GM23338 (cell line): Measurements from ENCODE around the gene OR52A1. TPM values are rescaled to one million over a fixed set of nuclear protein-coding genes. Genes with fewer than 3 reads are reported as not detected.

Experiments
- ATAC-seq: fragments of 200-7000 bp; cut with Tn5 transposase; 3 replicates; pipeline ENCODE4 v1.9.1; 2020
- DNase-seq: peaks from one replicate; pipeline ENCODE4 v3.0.0-alpha.2; 2015; ENCODE audit warnings: low spot score
- H2AFZ ChIP-seq: fragments of 200-600 bp; sonication (generic); 2 replicates; pipeline ENCODE4 v1.8.0; 2016; ENCODE audit warnings: antibody characterized with exemption, mild to moderate bottlenecking, moderate library complexity
- H3F3A ChIP-seq: fragments of 200-600 bp; sonication (generic); replicated peaks from 2 replicates; pipeline ENCODE4 v1.8.0; 2017; ENCODE audit warnings: antibody characterized with exemption, mixed run types, low read depth
- H3K27ac ChIP-seq: fragments of 200-600 bp; sonication (generic); 2 replicates; pipeline ENCODE4 v1.6.1; 2016; ENCODE audit warnings: low read depth
- H3K27me3 ChIP-seq: fragments of 200-600 bp; sonication (generic); 2 replicates; pipeline ENCODE4 v1.8.0; 2016; ENCODE audit warnings: mild to moderate bottlenecking, mixed run types, moderate library complexity; ENCODE audit not compliant: insufficient read depth
- H3K36me3 ChIP-seq: fragments of 200-600 bp; sonication (generic); 2 replicates; pipeline ENCODE4 v1.8.0; 2016; ENCODE audit warnings: mild to moderate bottlenecking; ENCODE audit not compliant: insufficient read depth
- H3K4me1 ChIP-seq: fragments of 200-600 bp; sonication (generic); 2 replicates; pipeline ENCODE4 v1.8.0; 2016; ENCODE audit warnings: mild to moderate bottlenecking, moderate library complexity; ENCODE audit not compliant: insufficient read depth
- H3K4me2 ChIP-seq: fragments of 200-600 bp; sonication (generic); 2 replicates; pipeline ENCODE4 v1.7.1; 2017; ENCODE audit warnings: mixed run types
- H3K4me3 ChIP-seq: fragments of 200-600 bp; sonication (generic); 2 replicates; pipeline ENCODE4 v1.6.1; 2016; ENCODE audit warnings: mixed run types
- H3K79me2 ChIP-seq: fragments of 200-600 bp; sonication (generic); replicated peaks from 2 replicates; pipeline ENCODE4 v1.8.0; 2017; ENCODE audit warnings: mild to moderate bottlenecking; ENCODE audit not compliant: insufficient read depth
- H3K9me2 ChIP-seq: fragments of 200-600 bp; sonication (generic); 2 replicates; pipeline ENCODE4 v1.8.0; 2017; ENCODE audit not compliant: insufficient read depth
- H4K20me1 ChIP-seq: fragments of 200-600 bp; sonication (generic); replicated peaks from 2 replicates; pipeline ENCODE4 v1.8.0; 2017; ENCODE audit warnings: mild to moderate bottlenecking; ENCODE audit not compliant: insufficient read depth
- H3K27ac Mint-ChIP-seq: 2 replicates; pipeline ENCODE4 v1.8.0; 2020; ENCODE audit warnings: inconsistent platforms, mild to moderate bottlenecking, moderate library complexity, mixed read lengths
- H3K27me3 Mint-ChIP-seq: 3 replicates; pipeline ENCODE4 v1.8.0; 2022; ENCODE audit warnings: low read depth, mild to moderate bottlenecking, moderate library complexity, mixed read lengths, inconsistent platforms; ENCODE audit not compliant: insufficient read depth, poor library complexity
- H3K36me3 Mint-ChIP-seq: 3 replicates; pipeline ENCODE4 v1.8.0; 2021; ENCODE audit warnings: low read depth, mild to moderate bottlenecking, inconsistent platforms, moderate library complexity, mixed read lengths
- H3K4me1 Mint-ChIP-seq: 3 replicates; pipeline ENCODE4 v1.8.0; 2020; ENCODE audit warnings: mild to moderate bottlenecking, inconsistent platforms, mixed read lengths
- H3K4me3 Mint-ChIP-seq: 3 replicates; pipeline ENCODE4 v1.8.0; 2021; ENCODE audit warnings: moderate library complexity, mild to moderate bottlenecking, inconsistent platforms, mixed read lengths
- H3K9me3 Mint-ChIP-seq: 3 replicates; pipeline ENCODE4 v1.8.0; 2020; ENCODE audit warnings: moderate library complexity, mild to moderate bottlenecking, inconsistent platforms, mixed read lengths
- CREB1 ChIP-seq: fragments of 250-450 bp; sonication (Bioruptor Pico); IDR thresholded peaks from 2 replicates; pipeline ENCODE4 v1.5.0; 2020; ENCODE audit warnings: low read depth, mild to moderate bottlenecking, moderate library complexity
- CTCF ChIP-seq, 2 experiments: fragments of 200-600 bp in 1 of 2; sonication (generic) in 1 of 2; conservative IDR thresholded peaks; 2 replicates each; pipeline versions ENCODE4 v1.5.1 to v1.6.1; 2016 to 2017; ENCODE audit warnings: antibody characterized with exemption in 2 of 2, low read depth in 2 of 2, mild to moderate bottlenecking in 2 of 2, moderate library complexity in 1 of 2
- ETS1 ChIP-seq: IDR thresholded peaks from 2 replicates; pipeline ENCODE4 v1.6.1; 2016; ENCODE audit warnings: antibody characterized with exemption
- EZH2 ChIP-seq: fragments of 200-600 bp; sonication (generic); IDR thresholded peaks from one replicate; pipeline ENCODE4 v1.8.0; 2017; ENCODE audit warnings: antibody characterized with exemption, mild to moderate bottlenecking, low read depth; ENCODE audit not compliant: unreplicated experiment
- EZH2phosphoT487 ChIP-seq: fragments of 200-600 bp; sonication (generic); IDR thresholded peaks from one replicate; pipeline ENCODE4 v1.8.1; 2018; ENCODE audit warnings: antibody characterized with exemption; ENCODE audit not compliant: unreplicated experiment
- JUNB ChIP-seq: IDR thresholded peaks from one replicate; pipeline ENCODE4 v1.6.1; 2016; ENCODE audit warnings: antibody characterized with exemption; ENCODE audit not compliant: unreplicated experiment
- NANOG ChIP-seq: IDR thresholded peaks from 2 replicates; pipeline ENCODE4 v1.6.1; 2016; ENCODE audit warnings: antibody characterized with exemption, borderline replicate concordance
- POLR2AphosphoS5 ChIP-seq: IDR thresholded peaks from 2 replicates; pipeline ENCODE4 v1.6.1; 2016; ENCODE audit warnings: antibody characterized with exemption, low read depth
- REST ChIP-seq: IDR thresholded peaks from one replicate; pipeline ENCODE4 v1.6.1; 2018; ENCODE audit warnings: antibody characterized with exemption; ENCODE audit not compliant: unreplicated experiment
- STAT1 ChIP-seq: IDR thresholded peaks from one replicate; pipeline ENCODE4 v1.6.1; 2016; ENCODE audit warnings: antibody characterized with exemption; ENCODE audit not compliant: unreplicated experiment
- ZNF114 ChIP-seq: fragments of 250-450 bp; sonication (Bioruptor Pico); IDR thresholded peaks from 2 replicates; pipeline ENCODE4 v1.5.0; 2020; ENCODE audit warnings: mild to moderate bottlenecking, moderate library complexity
- ZNF331 ChIP-seq: fragments of 250-450 bp; sonication (Bioruptor Pico); IDR thresholded peaks from 2 replicates; pipeline ENCODE4 v1.5.0; 2020; ENCODE audit warnings: low read depth, mild to moderate bottlenecking, moderate library complexity
- ZNF462 ChIP-seq: fragments of 250-450 bp; sonication (Bioruptor Pico); IDR thresholded peaks from 2 replicates; pipeline ENCODE4 v1.5.0; 2020; ENCODE audit warnings: mild to moderate bottlenecking, moderate library complexity
- polyA plus RNA-seq: library from polyadenylated mRNA; unstranded; fragments of >200 nt; fragmentation: Nextera tagmentation; extraction: Ambion mirVana; gene quantifications from 2 replicates; pipeline ENCODE4 v1.2.1, GENCODE V29; 2016
- total RNA-seq: library from RNA; depleted of rRNA; stranded (reverse); fragments of >200 nt; shearing (Covaris generic); gene quantifications from 2 replicates; pipeline ENCODE4 v1.2.3, GENCODE V29; 2014

Gene OR52A1
- total and polyA plus RNA-seq, 2 experiments from 2014 or later = 0.73 to 4.3 TPM

- ATAC-seq (no peak), DNase-seq (no peak)
- Mint-ChIP-seq H3K36me3 (no peaks in the 10 kb centered on the region), H3K27ac (no peak overlapping the region), H3K4me3 (no peak overlapping the region), H3K27me3 (peaks cover 2% of the 10 kb centered on the region), H3K4me1 (peaks cover 8% of the 10 kb centered on the region; the same call in 2 of the 3 replicates), H3K9me3 (peaks cover 3% of the 10 kb centered on the region; the same call in 1 of the 3 replicates)
- H3K9me2 ChIP-seq = no peaks in the 10 kb centered on the region
- TF ChIP-seq ZNF114 (CRISPR knock-in tag) (no peak), EZH2phosphoT487 (no peak), CREB1 (no peak), JUNB (no peak), ETS1 (no peak), REST (no peak), NANOG (no peak), POLR2AphosphoS5 (no peak), STAT1 (no peak), EZH2 (no peak), ZNF462 (no peak), CTCF (conservative IDR thresholded peaks at IDR 0.05; ENCODE audit: low read depth in 2 of 2) (no peak), ZNF331 (CRISPR knock-in tag) (no peak)
- H3K4me3 ChIP-seq = no peak overlapping the region
- H2AFZ ChIP-seq = no peak overlapping the region
- no peak overlapping the region for H3K27ac ChIP-seq
- H4K20me1 ChIP-seq = no peaks in the 10 kb centered on the region
- H3K27me3 ChIP-seq = no peaks in the 10 kb centered on the region
- no peak overlapping the region for H3K4me2 ChIP-seq
- no peaks in the 10 kb centered on the region for H3K36me3 ChIP-seq
- no peaks in the 10 kb centered on the region for H3K79me2 ChIP-seq
- H3K4me1 ChIP-seq = no peaks in the 10 kb centered on the region
- no peaks in the 10 kb centered on the region for H3F3A ChIP-seq
Measured at GRCh38 chr11:5198285-5198684, 43.7 kb upstream of the OR52A1 start.
